Prostate gland (tissue), 2 donors: ENCODE measurements around the gene RPTOR. TPM values are rescaled to one million over a fixed set of nuclear protein-coding genes. Genes with fewer than 3 reads are reported as not detected.

Experiments
- DNase-seq: peaks from one replicate; pipeline ENCODE4 v3.0.0-alpha.2; 2019; ENCODE audit warnings: low spot score
- H3K27ac ChIP-seq, 2 donors: fragments of 200-600 bp; sonication (generic); 2 replicates each; pipeline ENCODE4 v1.5.1; 2017 to 2019
- H3K27me3 ChIP-seq: fragments of 200-600 bp; sonication (generic); replicated peaks from 2 replicates; pipeline ENCODE4 v1.5.1; 2019; ENCODE audit not compliant: insufficient read depth
- H3K36me3 ChIP-seq, 2 donors: fragments of 200-600 bp; sonication (generic); 1 replicate in 1 of 2; 2 replicates in 1 of 2; pipeline versions ENCODE4 v1.5.1 to v1.8.1; 2017 to 2019
- H3K4me1 ChIP-seq: fragments of 200-600 bp; sonication (generic); replicated peaks from 2 replicates; pipeline ENCODE4 v1.5.1; 2019
- H3K4me3 ChIP-seq, 2 donors: fragments of 200-600 bp; sonication (generic); 2 replicates each; pipeline ENCODE4 v1.5.1; 2017 to 2019
- H3K9me3 ChIP-seq: fragments of 200-600 bp; sonication (generic); 2 replicates; pipeline ENCODE4 v1.5.1; 2017
- CTCF ChIP-seq, 4 experiments: fragments of 200-600 bp in 2 of 4; fragments of 450-650 bp in 2 of 4; sonication (generic) in 2 of 4; IDR thresholded peaks; 1 replicate in 3 of 4; 2 replicates in 1 of 4; pipeline ENCODE4 v1.5.1; 2016 to 2019; ENCODE audit warnings: antibody characterized with exemption in 4 of 4, mild to moderate bottlenecking in 2 of 4, moderate library complexity in 2 of 4
- POLR2A ChIP-seq: fragments of 450-650 bp; IDR thresholded peaks from one replicate; pipeline ENCODE4 v1.6.1; 2016; ENCODE audit warnings: antibody characterized with exemption, mild to moderate bottlenecking
- POLR2AphosphoS5 ChIP-seq: sonication (generic); formaldehyde crosslinking; IDR thresholded peaks from one replicate; pipeline ENCODE4 v1.6.1; 2017; ENCODE audit warnings: antibody characterized with exemption
- WGBS: methylation state at CpG from one replicate; pipeline ENCODE4 v1.1.5; 2018; 5-methylcytosine and 5-hydroxymethylcytosine counted together
- intact Hi-C: fragments of 100-400 bp; cut with DNase I; formaldehyde crosslinking; loops from one replicate; pipeline ENCODE4 v1.14.2; 2022
- total RNA-seq, 2 donors: library from RNA; depleted of rRNA; stranded (reverse); fragments of >200 nt; gene quantifications; one replicate each; pipeline ENCODE4 v1.1.0, GENCODE V29; 2016

RPTOR gene
- total RNA-seq, 2 donors from 2014 or later: 30.3 to 62.5 TPM

DNA sequence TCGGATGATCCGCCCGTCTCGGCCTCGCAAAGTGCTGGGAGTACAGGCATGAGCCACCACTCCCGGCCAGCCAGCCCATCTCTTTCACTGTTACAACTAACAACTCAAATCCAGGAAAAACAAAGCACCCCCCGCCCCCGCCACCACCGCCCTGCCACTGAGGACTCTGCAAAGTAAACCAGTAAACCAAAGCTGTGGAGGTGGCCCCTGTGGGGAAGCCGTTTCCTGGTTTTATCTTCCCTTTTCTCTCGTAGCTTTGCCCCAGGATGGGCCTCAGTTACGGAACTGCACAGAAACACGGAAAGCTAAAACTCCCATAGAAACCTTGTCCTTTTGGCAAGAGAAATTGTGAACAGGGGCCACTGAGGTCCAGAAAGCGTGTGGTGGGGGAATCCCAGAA is 464.5 kb downstream of the RPTOR start:
- intact Hi-C loops: no loop called here
- H3K9me3 ChIP-seq: no peaks in the 10 kb centered on the region
- H3K27ac ChIP-seq: no peak overlapping the region
- TF ChIP-seq POLR2A: no peak
- TF ChIP-seq CTCF (IDR thresholded peaks at IDR 0.05): no peak
- no peak for TF ChIP-seq POLR2AphosphoS5
- H3K4me3 ChIP-seq: no peak overlapping the region
- no peaks in the 10 kb centered on the region for H3K4me1 ChIP-seq
- DNase-seq: no peak
- no peaks in the 10 kb centered on the region for H3K36me3 ChIP-seq
- 83% methylated on average over 14 of the region's 14 CpGs for WGBS
- H3K27me3 ChIP-seq: no peaks in the 10 kb centered on the region

GRCh38 chr17:81010935-81011334 is 466.3 kb downstream of the RPTOR start:
- WGBS: 95% methylated on average over 2 of the region's 2 CpGs
- Histone ChIP-seq H3K27me3 (no peaks in the 10 kb centered on the region), H3K27ac (no peak overlapping the region), H3K9me3 (no peaks in the 10 kb centered on the region), H3K4me1 (no peaks in the 10 kb centered on the region), H3K4me3 (no peak overlapping the region), H3K36me3 (no peaks in the 10 kb centered on the region)
- intact Hi-C loops: no loop called here
- no peak for DNase-seq
- TF ChIP-seq POLR2AphosphoS5: no peak
- TF ChIP-seq CTCF (IDR thresholded peaks at IDR 0.05): no peak
- TF ChIP-seq POLR2A: no peak

GRCh38 chr17:81011951-81012350 is 467.3 kb downstream of the RPTOR start:
- intact Hi-C loops: no loop called here
- DNase-seq: no peak
- H3K27me3 ChIP-seq: no peaks in the 10 kb centered on the region
- no peaks in the 10 kb centered on the region for H3K4me1 ChIP-seq
- 55% methylated on average over 3 of the region's 3 CpGs for WGBS
- no peak overlapping the region for H3K4me3 ChIP-seq
- H3K36me3 ChIP-seq: no peaks in the 10 kb centered on the region
- no peak overlapping the region for H3K27ac ChIP-seq
- H3K9me3 ChIP-seq: no peaks in the 10 kb centered on the region
- TF ChIP-seq POLR2AphosphoS5 (no peak), CTCF (IDR thresholded peaks at IDR 0.05) (no peak), POLR2A (no peak)

DNA sequence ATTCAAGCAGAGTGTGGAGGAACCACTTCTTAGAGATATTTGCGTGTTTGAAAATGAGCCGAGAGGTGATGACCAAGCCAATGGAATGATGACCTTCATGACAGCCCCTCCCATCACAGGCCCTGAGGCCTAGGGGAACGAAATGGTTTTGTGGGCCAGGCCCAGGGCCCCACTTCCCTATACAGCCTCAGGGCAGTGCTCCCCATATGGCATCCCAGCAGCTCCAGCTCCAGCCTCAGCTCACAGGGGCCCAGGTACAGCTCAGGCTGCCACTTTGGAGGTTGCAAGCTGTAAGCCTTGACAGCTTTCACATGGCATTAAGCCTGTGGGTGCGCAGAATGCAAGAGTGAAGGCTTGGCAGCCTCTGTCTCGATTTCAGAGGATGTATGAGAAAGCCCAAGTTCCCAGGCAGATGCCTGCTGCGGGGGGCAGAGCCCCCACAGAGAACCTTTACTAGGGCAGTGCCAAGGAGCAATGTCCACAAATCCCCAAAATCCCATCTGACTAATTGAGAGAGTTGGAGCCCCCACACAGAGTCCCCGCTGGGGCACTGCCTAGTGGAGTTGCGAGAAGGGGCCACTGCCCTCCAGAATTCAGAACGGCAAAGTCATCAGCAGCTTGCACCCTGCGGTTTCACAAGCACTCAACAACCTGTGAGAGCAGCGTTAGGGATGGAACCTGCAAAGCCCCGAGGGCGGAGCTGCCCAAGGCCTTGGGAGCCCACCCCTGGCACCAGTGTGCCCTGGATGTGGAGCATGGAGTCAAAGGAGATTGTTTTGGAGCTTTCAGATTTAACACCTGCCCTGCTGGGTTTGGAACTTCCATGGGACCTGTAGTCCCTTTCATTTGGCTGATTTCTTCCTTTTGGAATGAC is 468.2 kb downstream of the RPTOR start:
- DNase-seq: no peak
- no peak for TF ChIP-seq CTCF (IDR thresholded peaks at IDR 0.05)
- no peak for TF ChIP-seq POLR2AphosphoS5
- TF ChIP-seq POLR2A: no peak
- 89% methylated on average over 13 of the region's 13 CpGs for WGBS
- Histone ChIP-seq H3K4me1 (no peaks in the 10 kb centered on the region), H3K36me3 (no peaks in the 10 kb centered on the region), H3K27ac (no peak overlapping the region), H3K27me3 (no peaks in the 10 kb centered on the region), H3K9me3 (no peaks in the 10 kb centered on the region), H3K4me3 (no peak overlapping the region)
- intact Hi-C loops: no loop called here

- Histone ChIP-seq H3K4me1 (no peaks in the 10 kb centered on the region), H3K27ac (no peak overlapping the region), H3K27me3 (no peaks in the 10 kb centered on the region), H3K4me3 (no peak overlapping the region), H3K36me3 (no peaks in the 10 kb centered on the region), H3K9me3 (no peaks in the 10 kb centered on the region)
- TF ChIP-seq POLR2A (no peak), CTCF (IDR thresholded peaks at IDR 0.05) (no peak)
- 80% methylated on average over 6 of the region's 6 CpGs for WGBS
- DNase-seq: no peak
- intact Hi-C loops: no loop called here
These were observed 469.0 kb downstream of the RPTOR start for GRCh38 chr17:81013642-81014041.
